ENCODE results near the gene TMEM248.
"Not testable (repeated sequence)": the region's sequence is repeated elsewhere in the genome, so short reads cannot be mapped to it uniquely, and the experiment has no call there.

Gene TMEM248

GRCh38 chr7:66901941-66902843, 18.8 kb upstream of the TMEM248 start:
- Mint-ChIP-seq H3K9me3 (no peaks in the 10 kb centered on the region), H3K4me1 (ENCODE audit: low read depth) (no peaks in the 10 kb centered on the region), H3K27ac (no peak overlapping the region), H3K27me3 (ENCODE audit: low read depth) (no peaks in the 10 kb centered on the region), H3K4me3 (no peak overlapping the region), H3K36me3 (ENCODE audit: low read depth) (no peaks in the 10 kb centered on the region)

GRCh38 chr7:66902844-66903180, 18.2 kb upstream of the TMEM248 start:
- Mint-ChIP-seq H3K9me3 (no peaks in the 10 kb centered on the region), H3K4me1 (ENCODE audit: low read depth) (no peaks in the 10 kb centered on the region), H3K27ac (no peak overlapping the region), H3K4me3 (no peak overlapping the region), H3K36me3 (ENCODE audit: low read depth) (no peaks in the 10 kb centered on the region), H3K27me3 (ENCODE audit: low read depth) (no peaks in the 10 kb centered on the region)

- H3K27me3 Mint-ChIP-seq (ENCODE audit: low read depth) = no peaks in the 10 kb centered on the region
- no peaks in the 10 kb centered on the region for H3K9me3 Mint-ChIP-seq
- H3K4me3 Mint-ChIP-seq = no peak overlapping the region
- H3K36me3 Mint-ChIP-seq (ENCODE audit: low read depth) = no peaks in the 10 kb centered on the region
- H3K4me1 Mint-ChIP-seq (ENCODE audit: low read depth) = no peaks in the 10 kb centered on the region
- H3K27ac Mint-ChIP-seq = no peak overlapping the region
These were observed 17.5 kb upstream of the TMEM248 start for GRCh38 chr7:66903360-66904062.

GRCh38 chr7:66904063-66904593, 16.9 kb upstream of the TMEM248 start:
- Mint-ChIP-seq H3K9me3 (no peaks in the 10 kb centered on the region), H3K36me3 (ENCODE audit: low read depth) (no peaks in the 10 kb centered on the region), H3K4me3 (no peak overlapping the region), H3K4me1 (ENCODE audit: low read depth) (no peaks in the 10 kb centered on the region), H3K27ac (no peak overlapping the region), H3K27me3 (ENCODE audit: low read depth) (no peaks in the 10 kb centered on the region)

- Mint-ChIP-seq H3K27me3 (ENCODE audit: low read depth) (no peaks in the 10 kb centered on the region), H3K4me1 (ENCODE audit: low read depth) (no peaks in the 10 kb centered on the region), H3K9me3 (no peaks in the 10 kb centered on the region), H3K4me3 (no peak overlapping the region), H3K36me3 (ENCODE audit: low read depth) (no peaks in the 10 kb centered on the region), H3K27ac (no peak overlapping the region)
These were observed 15.7 kb upstream of the TMEM248 start for GRCh38 chr7:66905278-66905677.

- Mint-ChIP-seq H3K4me3 (no peak overlapping the region), H3K9me3 (no peaks in the 10 kb centered on the region), H3K36me3 (ENCODE audit: low read depth) (no peaks in the 10 kb centered on the region), H3K4me1 (ENCODE audit: low read depth) (no peaks in the 10 kb centered on the region), H3K27ac (no peak overlapping the region), H3K27me3 (ENCODE audit: low read depth) (no peaks in the 10 kb centered on the region)
These were observed 15.3 kb upstream of the TMEM248 start for GRCh38 chr7:66905689-66906088.

- no peak overlapping the region for H3K4me3 Mint-ChIP-seq
- H3K27me3 Mint-ChIP-seq (ENCODE audit: low read depth) = no peaks in the 10 kb centered on the region
- no peak overlapping the region for H3K27ac Mint-ChIP-seq
- H3K9me3 Mint-ChIP-seq = no peaks in the 10 kb centered on the region
- no peaks in the 10 kb centered on the region for H3K4me1 Mint-ChIP-seq (ENCODE audit: low read depth)
- no peaks in the 10 kb centered on the region for H3K36me3 Mint-ChIP-seq (ENCODE audit: low read depth)
These were observed 13.3 kb upstream of the TMEM248 start for GRCh38 chr7:66907731-66908130.

GRCh38 chr7:66908598-66908997, 12.4 kb upstream of the TMEM248 start:
- not testable (repeated sequence) for H3K9me3 Mint-ChIP-seq; H3K27me3 Mint-ChIP-seq (ENCODE audit: low read depth); H3K36me3 Mint-ChIP-seq (ENCODE audit: low read depth); H3K4me3 Mint-ChIP-seq; H3K27ac Mint-ChIP-seq; H3K4me1 Mint-ChIP-seq (ENCODE audit: low read depth)

- Mint-ChIP-seq H3K4me1 (ENCODE audit: low read depth) (no peaks in the 10 kb centered on the region), H3K4me3 (no peak overlapping the region), H3K9me3 (no peaks in the 10 kb centered on the region), H3K27me3 (ENCODE audit: low read depth) (no peaks in the 10 kb centered on the region), H3K36me3 (ENCODE audit: low read depth) (no peaks in the 10 kb centered on the region), H3K27ac (no peak overlapping the region)
These were observed 10.2 kb upstream of the TMEM248 start for GRCh38 chr7:66910789-66911188.

- not testable (repeated sequence) for H3K4me1 Mint-ChIP-seq (ENCODE audit: low read depth); H3K36me3 Mint-ChIP-seq (ENCODE audit: low read depth); H3K9me3 Mint-ChIP-seq; H3K4me3 Mint-ChIP-seq; H3K27me3 Mint-ChIP-seq (ENCODE audit: low read depth); H3K27ac Mint-ChIP-seq
These were observed 9.8 kb upstream of the TMEM248 start for GRCh38 chr7:66911191-66911590.

- H3K36me3 Mint-ChIP-seq (ENCODE audit: low read depth) = no peaks in the 10 kb centered on the region
- no peaks in the 10 kb centered on the region for H3K9me3 Mint-ChIP-seq
- H3K27me3 Mint-ChIP-seq (ENCODE audit: low read depth) = no peaks in the 10 kb centered on the region
- no peak overlapping the region for H3K27ac Mint-ChIP-seq
- no peak overlapping the region for H3K4me3 Mint-ChIP-seq
- H3K4me1 Mint-ChIP-seq (ENCODE audit: low read depth) = no peaks in the 10 kb centered on the region
These were observed 8.8 kb upstream of the TMEM248 start for GRCh38 chr7:66912195-66912594.

- Mint-ChIP-seq H3K27me3 (ENCODE audit: low read depth) (no peaks in the 10 kb centered on the region), H3K4me3 (no peak overlapping the region), H3K36me3 (ENCODE audit: low read depth) (no peaks in the 10 kb centered on the region), H3K27ac (no peak overlapping the region), H3K4me1 (ENCODE audit: low read depth) (no peaks in the 10 kb centered on the region), H3K9me3 (no peaks in the 10 kb centered on the region)
These were observed 7.6 kb upstream of the TMEM248 start for GRCh38 chr7:66913118-66914037.

GRCh38 chr7:66917904-66918303, 3.1 kb upstream of the TMEM248 start:
- not testable (repeated sequence) for H3K4me3 Mint-ChIP-seq; H3K9me3 Mint-ChIP-seq; H3K36me3 Mint-ChIP-seq (ENCODE audit: low read depth); H3K27me3 Mint-ChIP-seq (ENCODE audit: low read depth); H3K27ac Mint-ChIP-seq
- peaks cover 14% of the 10 kb centered on the region for H3K4me1 Mint-ChIP-seq (ENCODE audit: low read depth)

- Mint-ChIP-seq H3K27ac (no peak overlapping the region), H3K27me3 (ENCODE audit: low read depth) (no peaks in the 10 kb centered on the region), H3K36me3 (ENCODE audit: low read depth) (peaks cover 9% of the 10 kb centered on the region), H3K4me3 (no peak overlapping the region), H3K4me1 (ENCODE audit: low read depth) (peaks cover 14% of the 10 kb centered on the region), H3K9me3 (no peaks in the 10 kb centered on the region)
These were observed 1.7 kb upstream of the TMEM248 start for GRCh38 chr7:66919304-66919703.

Data from T-helper 1 cell treated with Interleukin-12 subunit alpha and Interleukin-12 subunit beta and Interleukin-4 antibody, amounts not matched to agents 30 μg/mL and 1 μg/mL, for 36 hours (primary cell).